IMR-90 (cell line): ENCODE data around the gene OR7A17.
A peak's percentile ranks its signal among the peaks of the same experiment; 100 is the strongest.

ENCODE experiments used
- CEBPB ChIP-seq: IDR thresholded peaks from 2 replicates; pipeline ENCODE4 v1.6.1; 2012; ENCODE audit warnings: low read depth, low read length, improper control_type of control experiment
- POLR2A ChIP-seq: IDR thresholded peaks from 2 replicates; pipeline ENCODE4 v1.6.1; 2012; ENCODE audit warnings: mild to moderate bottlenecking, low read depth, low read length
- RAD21 ChIP-seq: IDR thresholded peaks from 2 replicates; pipeline ENCODE4 v1.6.1; 2012; ENCODE audit warnings: low read length, improper control_type of control experiment
- RCOR1 ChIP-seq: IDR thresholded peaks from 2 replicates; pipeline ENCODE4 v1.6.1; 2012; ENCODE audit warnings: mild to moderate bottlenecking, low read length, improper control_type of control experiment; ENCODE audit not compliant: insufficient replicate concordance
- RFX5 ChIP-seq: IDR thresholded peaks from 2 replicates; pipeline ENCODE4 v1.8.0; 2012; ENCODE audit warnings: low read depth, mild to moderate bottlenecking, low read length, moderate library complexity
- TF ChIP-seq, protein P1 (sequence below): conservative IDR thresholded peaks from 2 replicates; pipeline ENCODE4 v1.5.1; 2012; ENCODE audit warnings: mild to moderate bottlenecking, low read depth, low read length, improper control_type of control experiment

DNA sequence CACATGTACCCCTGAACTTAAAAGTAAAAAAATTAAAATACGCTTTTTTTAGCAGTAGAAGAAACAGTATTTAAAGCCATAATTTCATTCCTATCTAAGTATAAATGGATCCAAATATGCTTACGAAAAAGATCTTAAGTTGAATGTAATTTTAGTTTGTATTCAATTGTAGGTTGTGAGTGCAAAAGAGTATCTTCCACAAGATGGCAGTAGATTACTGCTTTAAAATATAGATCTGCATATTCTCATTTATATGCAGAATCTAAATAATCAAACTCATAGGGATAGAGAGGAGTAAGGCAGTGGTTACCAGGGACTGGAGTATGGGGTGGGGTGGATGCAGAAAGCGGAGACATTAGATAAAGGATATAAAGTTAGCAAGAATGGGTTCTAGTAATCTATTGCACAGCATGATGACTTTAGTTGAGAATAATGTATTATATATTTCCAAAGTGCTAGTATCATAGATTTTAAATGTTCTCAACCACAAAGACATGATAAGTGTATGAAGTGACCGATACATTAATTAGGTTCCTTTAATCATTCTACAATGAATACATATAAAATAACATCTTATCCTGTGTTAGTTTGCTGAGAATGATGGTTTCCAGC, 14.2 kb downstream of the OR7A17 start:
- TF ChIP-seq CEBPB (no peak), RCOR1 (no peak), POLR2A (no peak), RAD21 (no peak; the same call in 1 of the 2 replicates), RFX5 (no peak)
- TF ChIP-seq, protein P1, sequence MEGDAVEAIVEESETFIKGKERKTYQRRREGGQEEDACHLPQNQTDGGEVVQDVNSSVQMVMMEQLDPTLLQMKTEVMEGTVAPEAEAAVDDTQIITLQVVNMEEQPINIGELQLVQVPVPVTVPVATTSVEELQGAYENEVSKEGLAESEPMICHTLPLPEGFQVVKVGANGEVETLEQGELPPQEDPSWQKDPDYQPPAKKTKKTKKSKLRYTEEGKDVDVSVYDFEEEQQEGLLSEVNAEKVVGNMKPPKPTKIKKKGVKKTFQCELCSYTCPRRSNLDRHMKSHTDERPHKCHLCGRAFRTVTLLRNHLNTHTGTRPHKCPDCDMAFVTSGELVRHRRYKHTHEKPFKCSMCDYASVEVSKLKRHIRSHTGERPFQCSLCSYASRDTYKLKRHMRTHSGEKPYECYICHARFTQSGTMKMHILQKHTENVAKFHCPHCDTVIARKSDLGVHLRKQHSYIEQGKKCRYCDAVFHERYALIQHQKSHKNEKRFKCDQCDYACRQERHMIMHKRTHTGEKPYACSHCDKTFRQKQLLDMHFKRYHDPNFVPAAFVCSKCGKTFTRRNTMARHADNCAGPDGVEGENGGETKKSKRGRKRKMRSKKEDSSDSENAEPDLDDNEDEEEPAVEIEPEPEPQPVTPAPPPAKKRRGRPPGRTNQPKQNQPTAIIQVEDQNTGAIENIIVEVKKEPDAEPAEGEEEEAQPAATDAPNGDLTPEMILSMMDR: peak; percentile 44
